Raji (cell line): ENCODE measurements around the gene MICU1.

Experiments used
- POLR2A ChIP-seq: IDR thresholded peaks from 2 replicates; pipeline ENCODE4 v1.6.1; 2011; ENCODE audit warnings: low read depth, low read length, control low read depth; ENCODE audit not compliant: insufficient read depth

Gene MICU1

DNA sequence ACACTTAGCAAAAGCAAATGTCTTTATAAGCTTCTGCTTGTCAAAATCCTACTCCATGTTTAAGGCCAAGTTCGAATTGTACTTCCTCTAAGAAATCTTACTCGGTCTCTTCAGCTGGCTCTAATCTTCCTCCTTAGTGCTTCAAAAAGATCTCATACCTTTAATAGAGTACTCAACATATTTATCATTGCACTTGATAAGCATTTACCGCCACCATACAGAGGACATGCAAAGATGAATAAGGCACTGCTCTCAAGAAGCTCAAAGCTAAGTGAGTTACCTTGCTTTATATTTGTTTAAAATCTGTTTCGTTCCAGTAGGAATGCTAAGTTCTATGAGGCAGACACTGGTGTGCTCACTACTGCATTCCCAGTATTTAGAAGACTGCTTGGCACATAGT is 209.2 kb downstream of the MICU1 start:
- TF ChIP-seq POLR2A, result no peak

DNA sequence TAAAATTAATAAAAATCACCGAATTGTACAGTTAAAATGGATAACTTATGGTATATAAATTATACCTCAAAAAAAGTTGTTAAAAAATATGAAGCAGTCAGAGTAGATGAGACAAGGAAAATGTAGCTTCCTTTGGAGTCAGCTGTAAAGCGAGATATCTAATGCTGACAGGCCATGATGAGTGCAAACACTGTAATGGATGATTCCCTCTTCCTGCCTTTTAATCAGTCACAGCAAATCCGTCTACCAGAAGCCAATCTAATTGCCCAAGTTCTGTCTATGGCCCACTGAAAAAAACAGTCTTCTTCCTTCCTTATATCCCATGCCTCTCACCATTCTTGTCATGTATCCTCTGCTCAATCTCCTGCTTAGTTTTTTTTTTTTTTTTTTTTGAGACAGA is 211.2 kb downstream of the MICU1 start:
- no peak for TF ChIP-seq POLR2A

DNA sequence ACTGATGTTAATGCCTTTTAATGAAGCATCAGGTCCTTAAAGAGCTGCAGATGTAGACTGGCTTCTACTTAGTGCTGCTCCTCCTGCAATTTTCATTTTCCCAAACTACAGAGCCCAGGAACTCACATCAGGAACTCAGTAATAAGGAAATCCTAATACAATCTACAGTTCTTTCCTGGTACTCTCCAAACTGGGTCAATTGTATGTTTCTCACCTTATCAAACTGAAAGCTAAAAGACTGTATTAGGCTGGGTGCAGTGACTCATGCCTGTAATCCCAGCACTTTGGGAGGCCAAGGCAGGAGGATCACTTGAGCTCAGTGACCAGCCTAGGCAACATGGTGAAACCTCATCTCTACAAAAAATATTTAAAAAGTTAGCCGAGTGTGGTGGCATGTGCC is 216.7 kb downstream of the MICU1 start:
- no peak for TF ChIP-seq POLR2A

DNA sequence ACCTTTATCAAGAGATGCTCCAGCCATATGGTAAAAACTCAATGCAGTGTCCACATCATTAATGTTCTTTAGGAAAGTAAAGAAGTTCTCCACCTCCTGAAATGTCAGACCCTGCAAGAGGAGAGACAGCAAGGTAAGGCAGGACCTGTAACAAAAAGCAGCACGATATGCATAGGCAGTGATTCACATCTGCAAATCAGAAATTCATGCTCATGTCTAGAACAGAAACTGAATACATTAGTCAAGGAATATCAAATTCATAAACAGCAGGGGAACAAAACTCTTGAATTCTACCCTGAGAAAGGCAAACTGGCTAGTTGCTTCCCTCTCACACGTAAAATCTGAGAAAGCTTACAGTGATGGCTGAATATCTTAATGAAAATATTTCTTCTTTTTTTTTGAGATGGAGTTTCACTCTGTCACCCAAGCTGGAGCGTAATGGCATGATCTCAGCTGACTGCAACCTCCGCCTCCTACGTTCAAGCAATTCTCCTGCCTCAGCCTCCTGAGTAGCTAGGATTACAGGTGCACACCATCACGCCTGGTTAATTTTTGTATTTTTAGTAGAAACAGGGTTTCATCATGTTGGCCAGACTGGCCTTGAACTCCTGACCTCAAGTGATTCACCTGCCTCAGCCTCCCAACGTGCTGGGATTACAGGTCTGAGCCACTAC is 217.8 kb downstream of the MICU1 start:
- no peak for TF ChIP-seq POLR2A

DNA sequence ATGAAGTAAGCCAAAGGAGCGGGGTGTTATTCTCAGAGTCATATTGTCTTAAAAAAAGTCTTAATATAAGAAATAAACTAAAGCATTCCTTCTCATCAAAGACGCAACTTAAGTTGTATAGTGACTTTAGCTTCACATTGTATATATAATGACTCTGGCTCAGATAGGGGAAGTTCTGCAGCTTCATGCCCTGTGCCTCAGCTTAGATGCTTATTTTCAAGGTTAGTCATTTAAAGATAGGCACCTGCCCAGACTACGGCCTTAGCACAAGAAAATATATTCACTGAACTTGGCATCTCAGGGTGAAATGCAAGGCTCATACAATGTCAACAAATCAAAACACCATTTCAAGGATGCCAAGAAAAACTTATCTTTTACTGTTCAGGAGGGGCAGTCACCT is 218.4 kb downstream of the MICU1 start:
- no peak for TF ChIP-seq POLR2A

DNA sequence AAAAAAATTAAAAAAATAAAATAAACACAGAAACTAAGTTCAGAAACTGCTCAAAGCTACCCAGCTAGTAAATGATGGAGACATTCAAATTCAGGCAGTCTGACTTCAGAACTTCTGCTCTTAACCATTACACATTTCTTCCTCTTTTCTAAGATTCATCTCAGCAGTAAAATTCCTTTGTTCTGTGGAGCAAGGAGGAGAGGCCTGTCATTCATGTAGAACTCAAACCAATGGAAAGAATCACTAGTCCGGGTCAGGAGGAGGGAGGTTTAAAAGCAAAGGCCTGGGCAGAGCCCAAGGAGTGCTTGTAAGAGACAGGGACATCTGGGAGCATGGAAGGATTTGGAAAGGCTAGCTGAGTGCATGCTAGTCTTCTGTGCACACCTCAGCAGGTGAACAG is 233.3 kb downstream of the MICU1 start:
- TF ChIP-seq POLR2A, result no peak

DNA sequence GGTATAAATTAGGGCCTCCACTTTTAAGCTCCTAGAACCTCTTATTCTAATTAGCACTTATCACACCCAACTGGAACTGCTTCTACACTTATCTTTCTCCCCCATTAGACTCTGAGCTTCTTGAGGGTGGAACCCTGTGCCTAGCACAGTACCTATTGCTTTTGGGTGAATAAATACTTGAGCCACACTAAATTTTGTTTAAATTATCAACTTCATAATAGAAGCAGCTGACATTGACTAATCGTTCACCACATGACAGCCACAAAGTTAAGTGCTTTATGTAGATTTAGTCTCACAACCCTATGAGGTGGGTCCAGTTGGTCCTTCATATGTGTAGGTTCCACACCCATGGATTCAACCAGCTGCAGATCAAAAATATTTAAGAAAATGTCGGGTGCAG is 235.1 kb downstream of the MICU1 start:
- TF ChIP-seq POLR2A, result no peak

DNA sequence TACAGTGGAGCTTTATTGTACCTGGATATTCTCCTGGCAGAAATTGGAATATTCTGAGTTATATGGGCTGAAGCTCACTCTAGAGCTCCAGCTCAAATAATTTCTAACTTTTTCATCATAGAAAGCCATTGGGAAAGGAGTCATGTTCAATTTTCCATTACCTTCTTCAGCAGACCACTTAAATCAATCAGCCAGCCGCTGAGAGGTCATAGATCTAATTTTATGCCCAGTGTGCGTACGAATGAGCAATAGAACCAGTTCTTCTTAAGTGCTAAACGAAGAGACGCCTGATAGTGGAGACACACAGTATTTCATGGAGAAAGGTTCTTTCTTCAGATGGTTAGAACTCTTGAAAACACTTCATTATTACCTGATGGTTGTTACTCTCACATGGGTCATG is 236.2 kb downstream of the MICU1 start:
- no peak for TF ChIP-seq POLR2A

DNA sequence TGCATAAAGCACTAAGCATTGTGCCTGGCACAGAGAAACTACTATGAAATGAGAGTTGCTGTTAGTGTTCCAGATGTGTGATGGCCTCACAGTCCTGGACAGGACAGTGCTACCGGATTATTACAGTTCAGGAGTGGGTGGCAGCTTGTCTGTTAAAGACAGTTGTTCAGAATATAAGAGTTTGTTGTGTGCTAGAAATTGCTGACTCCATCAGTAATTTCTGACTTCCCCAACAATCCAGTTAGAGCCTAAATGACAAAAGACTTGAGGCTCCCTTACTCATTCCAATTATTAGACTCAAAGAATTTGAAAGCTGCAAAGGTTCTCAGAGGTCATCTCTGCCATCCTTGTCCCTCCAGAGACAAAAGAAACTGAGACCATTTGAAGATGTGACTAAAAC is 236.9 kb downstream of the MICU1 start:
- TF ChIP-seq POLR2A, result no peak

DNA sequence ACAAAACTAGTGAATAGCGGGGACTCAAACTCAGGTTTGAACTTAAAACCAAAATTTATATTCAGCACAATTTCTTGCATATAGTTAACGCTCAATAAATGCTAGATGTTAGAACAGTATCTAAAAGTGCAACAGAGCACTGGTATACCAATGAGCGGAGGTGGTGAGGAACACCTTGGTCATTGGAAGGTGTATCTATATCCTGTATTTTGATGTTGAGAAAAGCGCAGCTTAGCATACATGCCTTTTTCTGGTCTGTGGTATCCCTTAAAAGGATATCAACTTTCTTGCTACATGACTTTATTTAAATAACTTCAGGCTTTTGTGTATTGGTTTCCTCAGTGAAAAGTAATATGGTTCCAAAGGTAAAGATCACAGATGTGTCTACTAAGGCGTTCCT is 237.8 kb downstream of the MICU1 start:
- no peak for TF ChIP-seq POLR2A

DNA sequence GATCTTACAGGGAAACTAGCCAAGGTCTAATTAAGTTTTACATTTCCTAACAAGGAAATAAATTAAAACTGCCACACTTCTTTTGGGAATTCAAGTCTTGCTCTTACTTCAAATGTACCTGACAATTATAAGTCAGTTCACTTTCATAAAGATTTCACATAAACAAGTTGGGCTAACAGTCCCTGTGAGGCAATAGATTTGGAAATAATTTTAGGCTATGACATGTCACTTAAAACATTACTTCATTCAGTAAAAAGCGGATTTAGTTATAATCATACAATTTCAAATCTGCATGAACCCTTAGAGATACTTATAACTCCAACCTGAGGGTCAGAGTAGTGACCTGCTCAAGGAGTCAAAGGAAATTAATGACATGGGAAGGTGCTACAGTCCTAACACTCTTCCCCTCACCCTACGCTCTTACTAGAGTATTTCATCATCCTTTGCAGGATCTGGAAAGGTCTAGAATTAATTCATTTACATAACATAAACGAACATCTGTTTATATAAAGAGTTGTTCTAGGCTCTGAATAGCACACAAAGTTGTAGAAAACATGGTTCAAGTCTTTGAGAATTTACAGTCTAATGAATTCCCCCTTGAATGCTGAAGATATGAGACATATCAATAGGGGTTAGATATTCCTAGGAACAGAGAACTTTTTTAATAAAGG is 238.8 kb downstream of the MICU1 start:
- no peak for TF ChIP-seq POLR2A

DNA sequence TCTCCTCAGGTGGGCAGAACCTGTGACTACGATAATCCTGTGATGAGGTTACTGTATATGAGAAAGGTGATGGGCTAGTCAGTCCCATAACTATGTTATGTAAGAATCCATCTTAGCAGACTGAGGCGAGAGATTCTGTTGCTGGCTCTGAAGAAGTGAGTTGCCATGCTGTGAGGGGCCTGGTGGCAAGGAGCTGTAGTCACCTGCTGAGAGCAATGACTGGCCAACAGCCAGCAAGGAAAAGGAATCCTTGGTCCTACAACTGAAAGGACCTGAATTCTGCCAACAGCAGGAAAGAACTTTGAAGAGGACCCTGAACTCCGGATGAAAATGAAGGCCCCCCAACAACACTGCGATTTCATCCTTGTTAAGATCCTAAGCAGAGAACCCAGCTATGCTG is 240.2 kb downstream of the MICU1 start:
- no peak for TF ChIP-seq POLR2A

DNA sequence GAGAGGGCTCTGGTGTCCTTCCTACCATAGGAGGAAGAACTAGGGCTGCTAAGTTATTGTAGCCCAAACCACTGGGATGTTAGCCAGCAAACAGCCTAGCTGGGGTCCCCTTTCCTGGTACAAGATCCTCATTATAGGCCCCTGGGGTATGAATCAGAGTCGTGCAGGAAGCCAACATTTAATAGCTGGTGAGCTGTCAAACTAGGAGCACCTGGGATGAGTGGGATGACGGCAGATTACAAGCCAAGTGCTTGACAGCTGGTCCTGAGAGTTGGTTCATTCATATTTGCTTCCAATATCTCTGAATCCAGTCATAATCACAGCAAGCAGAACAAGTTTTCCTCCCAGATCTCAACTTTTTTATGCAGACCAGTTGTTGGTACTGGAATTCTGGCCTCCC is 246.1 kb downstream of the MICU1 start:
- no peak for TF ChIP-seq POLR2A

DNA sequence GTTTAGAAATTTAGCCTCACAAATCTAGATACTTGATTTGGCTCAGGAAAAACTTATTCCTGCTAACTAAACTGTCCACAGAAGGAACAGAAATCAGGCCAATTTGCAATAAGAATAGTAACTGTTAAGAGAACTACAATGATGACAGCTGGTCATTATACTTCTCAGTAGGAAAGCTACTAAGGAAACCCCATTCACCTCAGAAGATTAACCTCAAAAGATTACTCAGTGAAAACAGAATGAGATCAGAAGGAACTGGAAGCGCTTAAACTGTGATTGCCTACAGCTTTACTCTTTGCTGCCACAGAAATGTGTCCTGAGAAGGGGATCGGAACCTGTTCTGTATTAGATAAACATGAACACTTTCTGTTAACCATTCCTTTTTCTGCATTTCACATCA is 246.8 kb downstream of the MICU1 start:
- TF ChIP-seq POLR2A, result no peak

DNA sequence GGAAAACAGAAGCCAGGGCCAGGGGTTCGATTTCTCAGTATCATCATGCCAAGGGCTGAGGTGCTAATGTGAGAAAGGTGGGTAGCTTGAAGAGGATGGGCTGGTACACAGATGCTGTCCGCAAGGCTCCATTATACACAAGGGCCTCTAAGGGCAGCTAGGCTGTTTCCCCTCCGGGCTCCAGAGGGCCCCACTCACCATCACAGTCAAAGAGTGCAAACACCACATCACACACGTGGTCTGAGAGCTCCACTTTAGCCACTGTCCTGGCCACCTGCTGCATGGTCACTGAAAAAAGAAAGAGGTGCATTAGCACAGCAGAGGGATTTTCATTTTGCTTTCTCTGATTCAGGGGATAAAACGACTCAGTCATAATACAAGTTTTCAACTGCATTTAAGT is 250.3 kb downstream of the MICU1 start:
- no peak for TF ChIP-seq POLR2A

DNA sequence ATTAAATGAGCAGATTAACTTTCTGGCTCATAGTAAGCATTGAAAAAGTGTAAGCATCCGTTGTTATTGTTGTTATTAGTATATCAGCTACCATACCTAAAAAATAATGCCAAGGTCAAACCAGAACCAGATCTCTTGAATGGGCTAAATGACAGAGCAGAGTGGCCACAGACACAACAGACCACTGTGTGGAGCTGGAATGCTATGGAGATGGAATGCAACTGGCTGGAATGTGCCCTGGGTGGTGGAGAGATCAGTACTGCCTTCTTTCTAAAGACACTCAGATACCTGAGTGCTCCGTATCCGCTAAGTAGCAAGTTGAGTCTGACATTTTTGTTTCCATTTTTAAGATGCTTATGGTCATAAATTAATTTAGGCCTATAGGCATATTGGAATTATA is 250.7 kb downstream of the MICU1 start:
- TF ChIP-seq POLR2A, result no peak

DNA sequence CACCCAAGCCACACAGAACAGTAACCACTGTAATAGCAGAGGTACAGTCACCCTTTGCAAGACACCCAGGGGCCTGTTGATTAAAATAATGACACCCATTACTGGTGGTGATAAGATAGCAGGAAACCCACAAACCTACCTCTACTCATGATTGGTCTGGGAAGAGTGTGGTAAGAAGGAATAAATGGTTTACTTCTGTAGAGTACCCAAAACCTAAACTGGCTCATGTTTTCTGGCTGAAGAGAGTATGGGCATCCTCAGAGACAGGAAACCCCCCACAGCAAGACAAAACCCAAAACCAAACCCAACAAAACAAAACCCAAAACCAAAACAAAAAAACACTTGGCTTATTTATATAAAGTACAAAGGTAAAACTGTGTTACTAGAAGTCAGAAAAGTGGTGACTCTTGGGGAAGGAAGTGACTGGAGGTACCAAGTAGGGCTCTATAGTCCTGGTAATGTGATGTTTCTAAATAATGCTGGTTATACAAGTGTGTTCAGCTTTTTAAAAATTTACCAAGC is 255.6 kb downstream of the MICU1 start:
- no peak for TF ChIP-seq POLR2A
